Right lobe of liver (tissue), 6 donors: ENCODE measurements around the gene LOXL1. TPM values are rescaled to one million over a fixed set of nuclear protein-coding genes. Genes with fewer than 3 reads are reported as not detected.
A peak's percentile ranks its signal among the peaks of the same experiment; 100 is the strongest.

Source experiments
- ATAC-seq, 4 donors: fragments of 200-7000 bp; cut with Tn5 transposase; one replicate each; pipeline ENCODE4 v1.9.1; 2020; ENCODE audit warnings: mild to moderate bottlenecking in 4 of 4, moderate library complexity in 4 of 4
- DNase-seq, 3 donors: peaks; one replicate each; pipeline ENCODE4 v3.0.0-alpha.2; 2020
- H3K27ac ChIP-seq, 3 donors: fragments of 200-600 bp; one replicate each; pipeline ENCODE4 v1.8.0; 2022
- H3K27me3 ChIP-seq, 2 donors: fragments of 200-600 bp; one replicate each; pipeline ENCODE4 v1.8.0; 2022
- H3K36me3 ChIP-seq, 4 donors: fragments of 200-600 bp; sonication (generic) in 1 of 4; one replicate each; pipeline versions ENCODE4 v1.5.1 to v1.8.0; 2017 to 2022; ENCODE audit warnings: control low read depth in 1 of 4
- H3K4me1 ChIP-seq, 4 donors: fragments of 200-600 bp; sonication (generic) in 1 of 4; one replicate each; pipeline versions ENCODE4 v1.5.1 to v1.8.0; 2017 to 2022; ENCODE audit warnings: control low read depth in 1 of 4
- H3K4me3 ChIP-seq, 3 donors: fragments of 200-600 bp; one replicate each; pipeline ENCODE4 v1.8.0; 2022
- H3K9me3 ChIP-seq, 4 donors: fragments of 200-600 bp; sonication (generic) in 1 of 4; one replicate each; pipeline versions ENCODE4 v1.5.1 to v1.8.0; 2017 to 2022; ENCODE audit warnings: control low read depth in 1 of 4
- POLR2A ChIP-seq: fragments of 450-650 bp; IDR thresholded peaks from one replicate; pipeline ENCODE4 v1.6.1; 2017; ENCODE audit warnings: antibody characterized with exemption, mild to moderate bottlenecking
- WGBS: methylation state at CpG from one replicate; pipeline ENCODE4 v1.1.6; 2018; ENCODE audit warnings: low coverage, low lambda C conversion rate; ENCODE audit not compliant: insufficient coverage; ENCODE audit errors: missing lambda C conversion rate; 5-methylcytosine and 5-hydroxymethylcytosine counted together
- intact Hi-C, 2 donors: fragments of 100-400 bp; cut with DNase I; formaldehyde crosslinking; loops; one replicate each; pipeline versions ENCODE4 v1.11.2 to v1.14.1; 2022
- total RNA-seq, 6 experiments: library from RNA; depleted of rRNA in 2 of 6; stranded (reverse); fragments of >200 nt in 2 of 6; fragmentation: NEBNext Ultra II Directional in 3 of 6; extraction: Animal tissue kit (Norgen Biotek cat#: 25700) in 3 of 6; gene quantifications; one replicate each; pipeline versions ENCODE4 v1.1.0 to v1.2.4, GENCODE V29; 2016 to 2023
- TF ChIP-seq, protein P1 (sequence below), 4 donors: fragments of 200-600 bp in 3 of 4; fragments of 450-650 bp in 1 of 4; IDR thresholded peaks; one replicate each; pipeline versions ENCODE4 v1.5.1 to v1.8.0; 2016 to 2022; ENCODE audit warnings: antibody characterized with exemption in 4 of 4, mild to moderate bottlenecking in 2 of 4
- donor health status: DM: no; HTN: yes; CAD: no.
- donor health status: DM: no; HTN: no; CAD: no.
- donor health status: DM: no; HTN: no; CAD: no.
- donor health status: DM: no; HTN: yes; CAD: no.
- donor health status: DM: no; HTN: yes; CAD: no.

Gene LOXL1
- total RNA-seq, 6 experiments from 2014 or later: 0.29 to 2.3 (median 0.83) TPM

DNA sequence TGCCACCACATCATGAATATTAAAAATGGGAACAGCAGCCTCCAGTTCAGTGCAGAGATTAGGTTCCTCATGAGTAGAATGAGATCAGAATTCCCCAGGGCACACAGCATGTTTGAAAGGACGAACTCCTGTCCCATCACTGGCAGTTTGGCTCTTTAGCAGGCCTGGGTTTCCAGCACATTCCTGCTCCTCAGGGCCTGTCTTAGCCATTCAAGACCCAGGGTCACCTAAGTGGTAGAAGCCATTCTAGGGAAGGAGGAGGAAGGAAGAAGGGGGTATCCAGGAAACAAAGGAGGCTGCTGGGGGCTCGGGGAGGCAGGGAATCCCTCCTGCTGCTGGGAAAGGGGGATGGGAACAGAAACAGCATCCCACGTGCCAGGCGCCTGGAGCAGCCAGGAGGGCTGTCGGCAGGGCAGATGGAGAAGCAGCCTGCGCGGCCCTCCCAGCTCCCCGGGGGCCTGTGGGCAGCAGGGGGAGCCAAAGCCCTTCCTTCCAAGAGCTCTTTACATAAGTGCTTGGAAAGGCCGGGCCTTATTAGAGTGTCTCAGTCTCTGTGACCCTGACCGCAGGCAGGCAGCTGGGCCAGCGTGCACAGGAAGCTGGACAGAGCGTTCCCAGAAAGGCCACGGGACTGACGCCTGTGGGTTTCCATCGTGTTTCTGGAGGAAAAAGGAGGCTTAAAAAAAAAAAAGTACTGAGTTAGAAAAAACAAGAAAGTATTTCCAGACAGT lies 24.7 kb downstream of the LOXL1 start:
- H3K27me3 ChIP-seq: no peaks in the 10 kb centered on the region
- DNase-seq (peak; percentile 77 to 83 (median 83)), ATAC-seq (peak; percentile 90 to 95 (median 92))
- no peaks in the 10 kb centered on the region for H3K36me3 ChIP-seq
- H3K4me1 ChIP-seq: no peaks in the 10 kb centered on the region
- intact Hi-C loops: no loop called here
- H3K27ac ChIP-seq: peak overlapping the region; percentile 65 to 88 (median 66)
- 31% methylated on average over 9 of the region's 15 CpGs for WGBS
- TF ChIP-seq, protein P1, sequence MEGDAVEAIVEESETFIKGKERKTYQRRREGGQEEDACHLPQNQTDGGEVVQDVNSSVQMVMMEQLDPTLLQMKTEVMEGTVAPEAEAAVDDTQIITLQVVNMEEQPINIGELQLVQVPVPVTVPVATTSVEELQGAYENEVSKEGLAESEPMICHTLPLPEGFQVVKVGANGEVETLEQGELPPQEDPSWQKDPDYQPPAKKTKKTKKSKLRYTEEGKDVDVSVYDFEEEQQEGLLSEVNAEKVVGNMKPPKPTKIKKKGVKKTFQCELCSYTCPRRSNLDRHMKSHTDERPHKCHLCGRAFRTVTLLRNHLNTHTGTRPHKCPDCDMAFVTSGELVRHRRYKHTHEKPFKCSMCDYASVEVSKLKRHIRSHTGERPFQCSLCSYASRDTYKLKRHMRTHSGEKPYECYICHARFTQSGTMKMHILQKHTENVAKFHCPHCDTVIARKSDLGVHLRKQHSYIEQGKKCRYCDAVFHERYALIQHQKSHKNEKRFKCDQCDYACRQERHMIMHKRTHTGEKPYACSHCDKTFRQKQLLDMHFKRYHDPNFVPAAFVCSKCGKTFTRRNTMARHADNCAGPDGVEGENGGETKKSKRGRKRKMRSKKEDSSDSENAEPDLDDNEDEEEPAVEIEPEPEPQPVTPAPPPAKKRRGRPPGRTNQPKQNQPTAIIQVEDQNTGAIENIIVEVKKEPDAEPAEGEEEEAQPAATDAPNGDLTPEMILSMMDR (IDR thresholded peaks at IDR 0.05): peak; percentile 45 to 74 (median 56)
- TF ChIP-seq POLR2A: no peak
- H3K9me3 ChIP-seq: no peaks in the 10 kb centered on the region
- H3K4me3 ChIP-seq: no peak overlapping the region

DNA sequence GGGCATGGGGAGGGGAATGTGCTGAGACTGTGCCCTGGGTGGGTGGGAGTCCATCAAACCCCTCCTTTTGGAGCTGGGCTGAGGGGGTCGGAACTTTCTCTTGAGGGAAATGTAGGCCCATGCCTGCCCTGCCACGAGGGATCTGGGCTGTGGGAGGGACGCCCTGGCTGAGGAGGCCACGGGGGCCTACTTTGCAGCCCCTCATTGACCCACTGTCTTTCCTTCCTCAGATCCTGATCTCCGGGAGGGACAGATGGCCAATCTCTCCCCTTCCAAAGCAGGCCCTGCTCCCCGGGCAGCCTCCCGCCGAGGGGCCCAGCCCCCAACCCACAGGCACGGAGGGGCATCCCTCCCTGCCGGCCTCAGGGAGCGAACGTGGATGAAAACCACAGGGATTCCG lies 25.3 kb downstream of the LOXL1 start:
- intact Hi-C loops: no loop called here
- no peaks in the 10 kb centered on the region for H3K27me3 ChIP-seq
- ATAC-seq (no peak), DNase-seq (no peak)
- no peaks in the 10 kb centered on the region for H3K4me1 ChIP-seq
- no peak for TF ChIP-seq POLR2A
- TF ChIP-seq, protein P1 (IDR thresholded peaks at IDR 0.05): no peak
- H3K27ac ChIP-seq: peak overlapping the region; percentile 65 to 88 (median 66)
- no peak overlapping the region for H3K4me3 ChIP-seq
- no peaks in the 10 kb centered on the region for H3K9me3 ChIP-seq
- no peaks in the 10 kb centered on the region for H3K36me3 ChIP-seq
- 61% methylated on average over 5 of the region's 13 CpGs for WGBS

DNA sequence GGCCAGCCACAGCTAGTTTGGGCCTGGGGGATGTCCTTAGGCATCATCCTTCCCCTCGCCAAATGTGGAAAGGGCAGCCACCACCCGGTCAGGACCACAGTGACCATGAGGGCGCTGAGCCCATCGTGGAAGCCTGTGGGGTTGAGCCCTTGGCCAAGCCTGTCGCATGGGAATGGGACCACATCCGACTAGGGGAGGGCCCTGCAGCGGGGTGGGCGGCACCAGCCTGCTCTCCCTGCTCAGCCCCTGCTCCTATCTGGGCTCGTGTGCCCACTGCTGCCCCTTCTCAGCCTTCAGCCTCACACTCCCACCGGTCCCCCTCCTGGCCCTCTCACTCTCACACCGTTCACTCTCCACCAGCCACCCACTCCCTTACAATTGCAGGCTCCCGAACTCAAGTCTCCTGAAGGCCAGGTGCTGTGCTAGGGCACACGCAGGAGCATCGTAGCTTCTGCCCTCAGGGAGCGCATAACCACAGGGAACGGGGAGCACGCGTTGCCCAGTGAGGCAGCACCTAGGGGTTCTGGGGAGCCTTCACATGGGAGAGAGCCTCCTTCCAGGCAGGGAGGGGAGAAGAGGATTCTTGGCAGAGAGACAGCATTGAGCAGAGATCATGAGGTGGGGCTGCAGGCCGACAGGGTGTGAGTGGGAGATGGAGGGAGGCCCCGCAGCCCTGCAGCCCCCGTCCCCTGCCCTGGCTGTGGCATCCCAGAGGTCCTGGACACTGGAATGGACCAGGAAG lies 26.1 kb downstream of the LOXL1 start:
- intact Hi-C loops: no loop called here
- whole genome bisulfite sequencing: 84% methylated on average over 14 of the region's 21 CpGs
- Histone ChIP-seq H3K4me3 (no peak overlapping the region), H3K4me1 (no peaks in the 10 kb centered on the region), H3K27me3 (no peaks in the 10 kb centered on the region), H3K9me3 (no peaks in the 10 kb centered on the region), H3K27ac (peak overlapping the region; percentile 65 to 88 (median 66)), H3K36me3 (no peaks in the 10 kb centered on the region)
- no peak for ATAC-seq
- TF ChIP-seq, protein P1 (IDR thresholded peaks at IDR 0.05): no peak
- TF ChIP-seq POLR2A: no peak
- DNase-seq: no peak

DNA sequence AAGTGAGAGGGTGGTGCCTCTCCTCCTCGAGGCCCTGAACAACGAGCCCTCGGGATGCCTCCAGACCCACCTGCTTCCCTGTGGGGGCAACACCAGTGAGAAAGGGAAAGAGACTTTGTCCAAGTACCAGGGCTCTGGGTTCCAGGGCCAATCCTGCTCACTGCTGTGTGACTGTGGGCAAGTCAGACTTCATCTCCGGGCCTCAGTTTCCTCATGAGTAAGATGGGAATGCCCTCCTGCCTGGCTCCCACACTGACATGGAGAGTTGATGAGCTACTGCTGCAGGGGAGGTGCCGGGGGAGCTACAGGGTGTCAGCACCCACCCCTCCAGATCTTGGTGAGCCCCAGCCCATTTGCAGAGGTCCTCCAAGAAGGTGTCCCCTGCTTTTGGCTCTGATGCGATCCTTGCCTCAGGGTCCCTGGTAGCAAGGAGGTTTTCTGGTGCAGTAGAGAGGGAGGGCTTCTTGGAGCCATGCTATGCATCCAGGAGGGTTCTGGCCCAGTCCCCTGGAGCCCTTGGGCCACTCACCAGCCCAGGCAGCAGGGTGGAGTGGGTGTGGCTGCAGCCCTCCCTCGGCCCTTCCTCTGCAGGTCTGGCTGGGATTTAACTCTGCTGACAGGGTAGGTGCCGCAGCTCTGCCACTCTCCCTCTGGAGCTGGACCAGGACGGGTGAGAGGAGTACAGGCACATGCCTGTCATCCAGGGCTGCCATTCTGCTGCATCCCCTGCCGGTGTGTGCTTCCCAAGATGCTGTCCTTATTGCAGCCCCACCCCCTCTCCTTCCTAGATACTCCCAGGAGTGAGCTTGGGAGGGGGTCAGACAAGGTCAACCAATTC lies 26.9 kb downstream of the LOXL1 start:
- intact Hi-C loops: no loop called here
- WGBS: no CpG with 5 or more reads among the region's 10 CpGs
- TF ChIP-seq POLR2A: no peak
- TF ChIP-seq, protein P1 (IDR thresholded peaks at IDR 0.05): no peak
- H3K27ac ChIP-seq: no peak overlapping the region
- ATAC-seq: no peak
- no peaks in the 10 kb centered on the region for H3K36me3 ChIP-seq
- no peak overlapping the region for H3K4me3 ChIP-seq
- no peak for DNase-seq
- no peaks in the 10 kb centered on the region for H3K27me3 ChIP-seq
- no peaks in the 10 kb centered on the region for H3K9me3 ChIP-seq
- no peaks in the 10 kb centered on the region for H3K4me1 ChIP-seq
